Sciatic nerve (tissue), 2 donors: Measurements from ENCODE around the gene KCNJ10. TPM values are rescaled to one million over a fixed set of nuclear protein-coding genes. Genes with fewer than 3 reads are reported as not detected.

ENCODE experiments used
- ATAC-seq: fragments of 200-7000 bp; cut with Tn5 transposase; one replicate; pipeline ENCODE4 v1.9.1; 2020; ENCODE audit warnings: mild to moderate bottlenecking, moderate library complexity
- DNase-seq: peaks from one replicate; pipeline ENCODE4 v3.0.0-alpha.2; 2020; ENCODE audit warnings: low spot score
- intact Hi-C: fragments of 100-400 bp; cut with DNase I; formaldehyde crosslinking; loops from one replicate; pipeline ENCODE4 v1.14.2; 2022
- total RNA-seq: library from RNA; stranded (reverse); fragmentation: NEBNext Ultra II Directional; extraction: Animal tissue kit (Norgen Biotek cat#: 25700); gene quantifications from one replicate; pipeline ENCODE4 v1.2.1, GENCODE V29; 2021
- donor health status: DM: no; HTN: no; CAD: no.
- donor health status: DM: no; HTN: no; CAD: no.

The KCNJ10 gene
- total RNA-seq, 1 donor from 2014 or later = 23.7 TPM

DNA sequence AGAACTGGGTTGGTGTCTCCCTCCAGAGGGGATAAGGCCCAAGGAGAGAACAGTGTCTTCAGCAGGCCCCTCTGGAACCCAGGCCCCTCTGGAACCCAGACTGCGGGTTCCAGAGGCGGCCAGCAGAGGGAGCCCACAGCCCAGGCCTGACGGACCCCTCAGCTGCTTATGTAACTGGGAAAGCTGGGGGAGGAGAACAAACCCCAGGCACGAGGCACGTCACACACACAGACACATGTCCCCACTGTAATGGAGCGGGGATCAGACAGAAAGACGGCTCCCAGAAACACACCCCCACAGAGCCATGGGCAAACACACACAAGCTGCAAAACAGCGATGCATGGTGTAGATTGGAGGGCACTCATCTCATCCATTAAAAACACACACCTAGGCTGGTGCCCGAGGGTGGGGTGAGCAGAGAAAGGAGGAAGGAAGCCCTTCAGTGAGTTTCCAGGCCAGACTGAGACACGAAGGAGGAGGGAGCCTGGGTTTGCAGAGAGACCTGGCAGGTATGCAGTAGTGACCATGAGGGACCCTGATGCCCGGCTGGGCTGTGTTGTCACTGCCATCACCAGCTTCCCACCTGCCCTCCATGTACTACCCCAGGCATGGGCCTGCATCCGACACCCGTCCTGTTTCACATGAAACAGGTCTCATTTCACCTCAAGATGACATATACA lies 31.2 kb upstream of the KCNJ10 start:
- ATAC-seq = peak; percentile 74
- peak; percentile 90 for DNase-seq
- intact Hi-C loops = no loop called here

DNA sequence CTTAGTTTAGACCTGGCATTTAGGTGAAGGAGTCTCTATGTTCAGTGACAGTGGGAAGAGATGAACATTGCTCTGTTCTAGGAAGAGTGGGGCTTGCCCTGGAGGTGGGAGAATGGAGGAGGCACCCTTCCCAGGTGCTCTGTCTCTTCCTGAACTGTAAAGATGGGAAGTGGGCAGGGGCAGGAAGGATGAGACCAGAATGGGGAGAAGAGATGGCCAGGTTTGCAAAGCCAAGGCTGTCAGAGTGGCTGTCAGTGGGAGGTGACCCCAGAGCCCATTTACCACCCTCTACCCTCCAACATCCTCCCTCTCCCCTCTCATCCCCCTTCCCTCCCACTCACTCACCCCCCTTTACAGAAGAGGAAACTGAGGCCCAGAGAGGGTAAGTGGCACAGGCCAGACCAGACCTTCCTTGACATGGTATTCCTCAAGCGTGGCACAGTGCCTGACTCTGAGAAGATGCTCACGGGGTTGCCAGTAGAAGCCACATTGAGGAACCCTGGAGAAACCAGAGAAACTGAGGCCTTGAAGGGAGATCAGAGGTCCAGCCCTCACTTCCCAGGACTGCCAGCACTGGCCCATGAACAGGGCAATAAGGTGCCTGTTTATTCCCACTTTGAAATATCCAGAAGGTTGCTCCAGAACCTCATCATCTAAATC lies 29.9 kb upstream of the KCNJ10 start:
- ATAC-seq (no peak), DNase-seq (no peak)
- intact Hi-C loops = loop anchor here (10.0 kb wide), 2 partner anchors 115 to 155 kb away; no protein-coding TSS in a partner anchor

DNA sequence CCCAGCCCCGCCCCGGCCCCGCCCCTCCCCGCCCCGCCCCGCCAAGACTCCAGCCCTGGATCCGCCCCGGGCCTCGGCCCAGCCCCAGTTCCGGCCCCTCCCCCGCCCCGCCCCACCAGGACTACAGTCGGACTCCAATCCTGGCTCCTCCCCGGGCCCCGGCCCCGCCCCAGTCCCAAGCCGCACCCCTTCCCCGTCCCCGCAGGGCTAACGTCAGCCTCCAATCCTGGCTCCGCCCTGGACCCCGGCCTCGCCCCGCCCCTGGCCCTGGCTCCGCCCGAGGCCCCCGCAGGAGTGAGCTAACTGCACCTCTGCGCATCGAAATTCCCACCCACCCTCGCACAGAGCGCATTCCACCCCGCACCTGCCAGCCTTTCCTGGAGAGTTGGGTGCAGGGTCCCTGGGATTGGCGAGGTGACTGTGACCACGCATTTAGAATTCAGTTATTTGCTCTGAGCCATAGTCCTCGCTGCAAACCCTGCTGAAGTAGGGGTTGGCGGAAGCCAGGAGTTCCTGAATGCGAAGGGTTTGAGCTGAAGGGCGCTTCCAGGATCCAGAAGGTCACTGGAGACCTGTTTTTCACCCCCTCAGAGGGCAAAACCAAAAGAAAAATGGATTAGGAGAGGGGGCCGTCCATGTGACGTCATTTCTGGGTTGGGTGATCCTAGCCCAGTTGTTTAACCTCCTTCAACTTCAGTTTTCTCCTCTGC lies 29.0 kb upstream of the KCNJ10 start:
- peak; percentile 99 for DNase-seq
- peak; percentile 91 for ATAC-seq
- intact Hi-C loops = loop anchor here (10.0 kb wide), 2 partner anchors 116 to 156 kb away; no protein-coding TSS in a partner anchor

- peak; percentile 96 for DNase-seq
- intact Hi-C loops = loop anchor here (10.0 kb wide), 2 partner anchors 117 to 157 kb away; no protein-coding TSS in a partner anchor
- peak; percentile 54 for ATAC-seq
These were observed 28.2 kb upstream of the KCNJ10 start, which contains the start of gene IGSF8 for GRCh38 chr1:160097911-160098851. Gene IGSF8, minus strand, starts transcription at chr1:160098619. Its CDS starts 147 bp downstream, at chr1:160098472.

DNA sequence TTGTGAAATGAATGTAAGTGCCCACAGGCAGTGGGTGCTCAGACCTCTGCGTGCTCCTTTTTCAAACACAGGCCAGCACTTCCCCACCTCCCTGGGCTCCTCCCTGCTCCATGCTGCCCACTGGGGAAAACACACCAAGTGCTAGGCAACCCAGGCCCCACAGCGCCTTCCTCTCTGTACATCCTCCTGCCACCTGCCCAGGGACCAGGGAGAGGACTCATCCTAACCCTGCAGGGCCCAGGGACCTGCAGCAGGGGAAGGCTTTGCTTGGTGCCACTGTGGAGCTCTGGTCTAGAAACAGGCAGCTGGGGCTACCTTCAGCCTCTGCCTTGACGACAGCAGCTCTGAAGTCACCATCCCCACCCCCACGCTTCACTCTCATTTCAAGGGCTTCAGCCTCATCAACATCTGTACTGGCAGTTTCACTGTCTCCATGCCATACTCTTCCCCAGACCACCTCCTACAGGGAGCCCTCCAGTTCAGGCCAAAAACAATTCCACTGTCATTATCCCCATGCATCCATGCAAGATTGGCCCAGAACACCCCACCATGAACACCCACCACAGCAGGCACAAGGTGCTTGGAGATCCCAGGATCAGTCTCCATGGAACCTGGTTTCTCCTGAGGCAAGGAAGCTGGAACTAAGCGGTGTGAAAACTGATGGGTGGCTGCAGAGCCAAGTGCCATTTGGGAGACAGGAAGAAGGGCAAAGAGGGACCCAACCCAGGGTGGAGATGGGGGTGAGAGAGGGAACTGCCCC lies 27.4 kb upstream of the KCNJ10 start:
- DNase-seq (no peak), ATAC-seq (no peak)
- intact Hi-C loops = loop anchor here (10.0 kb wide), 2 partner anchors 117 to 157 kb away; no protein-coding TSS in a partner anchor

GRCh38 chr1:160096274-160097116 lies 26.5 kb upstream of the KCNJ10 start:
- intact Hi-C loops = loop anchor here (10.0 kb wide), 2 partner anchors 118 to 158 kb away; no protein-coding TSS in a partner anchor
- DNase-seq (no peak), ATAC-seq (peak; percentile 11)

DNA sequence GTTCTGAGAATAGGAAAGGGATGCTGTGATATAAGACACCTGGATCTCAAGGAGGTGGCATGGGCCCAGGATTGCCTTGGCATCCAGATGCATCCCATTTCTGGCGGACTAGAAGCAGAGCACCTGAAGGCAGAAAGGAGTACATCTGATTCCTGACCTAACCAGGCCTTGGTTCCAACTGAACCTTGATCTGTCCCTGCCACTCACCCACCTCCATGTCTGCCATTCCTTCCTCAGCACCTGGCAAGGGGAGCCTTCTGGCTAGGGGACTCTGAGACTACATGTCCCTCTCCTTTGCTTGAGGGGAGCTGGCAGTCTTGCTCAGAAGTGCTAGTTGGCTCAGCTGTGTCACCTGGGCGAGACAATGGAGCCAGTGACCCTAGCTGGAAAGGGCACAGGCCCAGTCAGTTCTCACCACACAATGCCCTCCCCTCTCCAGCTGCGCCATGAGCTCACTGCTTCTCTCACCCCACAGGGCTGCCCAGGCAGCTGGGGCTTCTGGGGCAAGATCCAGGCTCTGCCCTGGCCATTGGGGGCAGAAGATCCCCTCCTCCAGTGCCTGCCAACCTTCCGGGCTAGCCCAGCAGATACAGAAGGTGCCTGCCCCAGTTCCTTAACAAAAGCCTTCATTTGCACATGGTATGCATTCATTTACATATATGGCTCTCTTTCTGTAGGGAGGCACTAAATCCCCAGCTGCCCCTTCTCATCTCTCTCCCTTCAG lies 25.6 kb upstream of the KCNJ10 start:
- intact Hi-C loops = loop anchor here (10.0 kb wide), 2 partner anchors 119 to 159 kb away; no protein-coding TSS in a partner anchor

GRCh38 chr1:160094806-160095205 lies 24.8 kb upstream of the KCNJ10 start:
- ATAC-seq (no peak), DNase-seq (no peak)
- intact Hi-C loops = loop anchor here (10.0 kb wide), 2 partner anchors 120 to 160 kb away; no protein-coding TSS in a partner anchor

More for the DNA sequence above, 25.6 kb upstream of the KCNJ10 start:
- DNase-seq = no peak
- ATAC-seq = no peak

DNA sequence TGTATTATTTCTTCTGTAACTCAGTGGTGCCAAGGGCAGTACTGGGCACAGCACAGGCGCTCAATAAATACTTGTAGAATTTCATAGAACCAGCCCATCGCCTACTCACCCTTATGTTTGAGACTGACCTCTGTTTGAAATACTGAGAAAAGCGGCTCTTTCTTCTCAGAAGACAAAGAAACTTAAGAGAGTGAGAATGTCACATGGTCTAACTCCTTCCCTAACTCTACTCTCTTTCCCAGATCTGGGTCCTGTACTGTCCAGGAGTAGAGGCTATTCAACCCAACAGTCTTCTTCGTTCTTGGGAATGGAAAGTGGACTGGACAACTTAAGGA lies 24.3 kb upstream of the KCNJ10 start:
- ATAC-seq (no peak), DNase-seq (no peak)
- intact Hi-C loops = loop anchor here (10.0 kb wide), 2 partner anchors 121 to 161 kb away; no protein-coding TSS in a partner anchor

DNA sequence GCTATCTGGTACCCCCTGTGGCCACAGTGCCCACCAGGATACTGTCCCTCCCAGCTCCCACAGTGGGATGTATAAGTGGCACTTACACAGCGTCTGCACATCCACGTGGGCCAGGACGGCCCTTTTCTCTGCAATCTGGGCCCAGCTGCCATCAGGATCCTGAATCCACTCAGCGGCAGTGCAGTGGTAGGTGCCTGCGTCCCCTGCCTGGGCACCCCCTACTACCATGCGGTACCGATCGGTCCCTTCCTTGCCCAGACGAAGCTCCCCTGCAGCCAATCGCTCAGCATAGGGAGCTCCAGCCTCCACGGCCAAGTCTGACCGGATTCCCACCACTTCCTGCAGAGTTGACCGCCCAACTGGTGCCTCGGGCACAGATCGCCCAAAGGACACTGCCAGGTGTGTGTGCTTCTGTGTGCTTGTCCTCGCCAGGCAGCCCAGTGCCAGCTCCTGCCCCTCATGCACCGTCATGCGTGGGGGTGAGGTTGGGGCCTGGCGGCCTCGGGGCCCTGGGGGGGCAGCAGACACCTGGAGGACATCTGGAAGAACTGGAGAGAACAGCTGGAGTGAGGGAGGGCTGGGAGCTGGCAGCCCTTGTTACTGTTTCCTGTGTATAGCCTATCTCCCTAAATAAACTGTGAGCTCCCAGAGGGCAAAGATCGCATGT lies 23.8 kb upstream of the KCNJ10 start:
- DNase-seq = no peak
- ATAC-seq = no peak
- intact Hi-C loops = loop anchor here (10.0 kb wide), 2 partner anchors 121 to 161 kb away; no protein-coding TSS in a partner anchor

DNA sequence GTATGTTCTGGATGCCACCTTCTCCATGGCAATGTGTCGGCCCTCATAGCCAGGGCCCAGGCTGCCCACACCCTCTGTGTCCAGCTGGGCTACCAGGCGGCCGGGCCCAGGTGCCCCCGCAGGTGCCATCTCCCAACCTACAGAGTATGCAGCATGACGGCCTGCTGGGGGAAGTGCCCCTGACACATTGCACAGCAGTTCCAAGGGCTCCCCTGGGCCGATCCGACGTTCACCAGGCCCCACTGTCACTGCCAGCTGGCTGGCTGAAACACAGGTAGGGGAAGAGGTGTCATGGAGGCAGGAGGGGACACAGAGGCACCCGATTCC lies 23.1 kb upstream of the KCNJ10 start:
- intact Hi-C loops = loop anchor here (10.0 kb wide), 2 partner anchors 122 to 162 kb away; no protein-coding TSS in a partner anchor
- no peak for DNase-seq
- ATAC-seq = no peak

- ATAC-seq (no peak), DNase-seq (no peak)
- intact Hi-C loops = loop anchor here (10.0 kb wide), 2 partner anchors 122 to 162 kb away; no protein-coding TSS in a partner anchor
These were observed 22.6 kb upstream of the KCNJ10 start for GRCh38 chr1:160092366-160093068.

DNA sequence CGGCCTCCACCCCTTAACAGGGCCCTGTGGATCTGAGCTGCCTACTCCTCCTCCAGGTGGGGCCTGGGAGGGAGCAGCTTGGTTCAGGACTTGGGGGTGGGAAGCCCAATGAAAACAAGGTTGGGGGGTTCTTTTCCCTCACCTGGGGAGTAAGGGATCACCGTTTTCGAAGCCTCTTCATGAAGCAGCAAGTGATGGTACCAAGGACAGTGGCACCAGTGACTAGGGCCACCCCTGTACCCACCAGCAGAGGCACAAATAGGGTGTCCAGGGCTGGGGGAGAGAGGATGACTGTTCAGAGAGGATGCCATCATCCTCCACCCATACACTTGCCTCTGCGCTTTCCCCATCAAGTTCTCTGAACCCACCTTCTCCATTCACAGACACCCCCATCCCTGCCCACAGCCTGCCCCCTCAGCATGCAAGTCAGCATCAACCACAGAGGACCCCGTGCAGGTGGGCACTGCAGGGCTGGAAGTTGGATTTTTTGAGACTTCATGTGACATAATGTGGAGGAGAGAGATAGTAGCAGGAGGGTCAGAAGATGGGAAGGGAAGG lies 21.8 kb upstream of the KCNJ10 start:
- ATAC-seq = no peak
- no peak for DNase-seq
- intact Hi-C loops = loop anchor here (10.0 kb wide), 2 partner anchors 123 to 163 kb away; no protein-coding TSS in a partner anchor

DNA sequence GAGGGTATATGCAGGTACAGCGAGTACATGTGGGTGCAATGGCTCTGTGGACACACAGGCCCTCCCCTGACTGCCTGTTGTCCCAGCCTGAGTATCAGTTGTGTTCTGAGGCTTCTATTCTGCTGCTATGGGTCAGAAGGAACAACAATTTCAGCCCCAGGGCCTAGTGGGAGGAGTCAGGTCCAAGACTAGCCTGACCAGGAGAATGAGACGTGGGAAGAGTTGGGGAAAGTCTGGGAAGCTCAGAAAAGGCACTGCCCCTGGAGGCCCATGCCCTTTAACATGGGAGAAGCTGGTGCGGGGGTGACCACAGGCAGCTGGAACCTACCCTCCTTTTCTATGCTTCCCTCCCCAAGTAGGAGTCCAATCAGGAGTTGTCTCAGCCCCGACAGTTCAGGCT lies 20.8 kb upstream of the KCNJ10 start:
- no peak for ATAC-seq
- no peak for DNase-seq
- intact Hi-C loops = loop anchor here (10.0 kb wide), 2 partner anchors 124 to 164 kb away; no protein-coding TSS in a partner anchor
